ENCODE data around the gene C19orf12. TPM values are rescaled to one million over a fixed set of nuclear protein-coding genes. Genes with fewer than 3 reads are reported as not detected.

Gene C19orf12
- total and polyA plus RNA-seq, 2 of the 4 experiments (the other 2 are of a cell fraction): 16.3 to 24.0 TPM

DNA sequence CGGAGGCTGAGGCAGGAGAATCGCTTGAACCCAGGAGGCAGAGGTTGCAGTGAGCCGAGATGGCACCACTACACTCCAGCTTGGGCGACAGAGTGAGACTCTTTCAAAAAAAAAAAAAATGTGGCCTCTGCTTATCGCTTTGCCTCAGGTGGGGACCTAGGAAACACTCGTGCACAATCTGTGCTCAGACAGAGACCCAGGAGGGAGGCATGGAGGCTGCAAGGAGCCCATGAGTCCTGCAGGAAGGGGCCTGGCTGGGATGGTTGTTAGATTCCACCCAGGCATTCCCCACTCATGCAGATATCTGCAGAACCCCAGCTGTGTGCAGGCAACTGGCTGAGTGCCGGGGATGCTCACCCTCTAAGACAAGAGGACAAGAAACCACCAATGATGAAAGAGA is 43.8 kb upstream of the C19orf12 start:
- CTCF ChIA-PET: no interaction called here
- no TSS peak for BruUV-seq (replicated peaks)

More for the DNA sequence above, 43.8 kb upstream of the C19orf12 start:
- Histone ChIP-seq H3K4me2 (ENCODE audit: low read depth, low read length) (no peak overlapping the region), H3K4me1 (ENCODE audit: control insufficient read depth, insufficient read depth, low read length) (no peaks in the 10 kb centered on the region), H4K20me1 (ENCODE audit: insufficient read depth, low read length) (no peaks in the 10 kb centered on the region), H4K5ac (ENCODE audit: low read depth, low read length) (no peak overlapping the region), H3K9me3 (ENCODE audit: control insufficient read depth, insufficient read depth, low read length) (no peaks in the 10 kb centered on the region), H3K9me1 (ENCODE audit: insufficient read depth, low read length) (no peaks in the 10 kb centered on the region), H2BK120ac (ENCODE audit: low read depth, low read length) (no peak overlapping the region), H3K27me3 (ENCODE audit: control insufficient read depth, insufficient read depth, low read length) (no peaks in the 10 kb centered on the region; the same call in 1 of the 2 replicates), H3K23ac (ENCODE audit: low read depth, low read length) (no peak overlapping the region), H3K36me3 (ENCODE audit: control insufficient read depth, insufficient read depth, low read length) (no peaks in the 10 kb centered on the region), H3K27ac (ENCODE audit: insufficient read depth, low read length) (no peak overlapping the region), H3K4ac (ENCODE audit: low read depth, low read length) (no peak overlapping the region), H3K4me3 (ENCODE audit: insufficient read depth, low read depth, low read length) (no peak overlapping the region), H2BK20ac (ENCODE audit: low read depth, low read length) (no peak overlapping the region), H2BK5ac (ENCODE audit: low read depth, low read length, poor library complexity, severe bottlenecking) (no peak overlapping the region), H3K79me1 (ENCODE audit: low read depth in 1 of 2, low read length in 2 of 2) (no peaks in the 10 kb centered on the region), H2AFZ (replicated peaks; ENCODE audit: low read length, poor library complexity) (no peak overlapping the region), H2AK5ac (ENCODE audit: low read depth, low read length) (no peak overlapping the region), H3K18ac (ENCODE audit: low read depth, low read length) (no peak overlapping the region), H4K91ac (ENCODE audit: insufficient read depth, low read depth, low read length) (no peak overlapping the region), H2BK15ac (ENCODE audit: low read depth, low read length) (no peak overlapping the region), H3K9ac (ENCODE audit: low read depth, low read length) (no peak overlapping the region), H4K8ac (ENCODE audit: low read depth in 2 of 2, low read length in 2 of 2) (no peak overlapping the region), H2AK9ac (replicated peaks; ENCODE audit: low read depth, low read length, poor library complexity) (no peak overlapping the region), H3K56ac (ENCODE audit: extremely low read depth, insufficient read depth, low read length) (no peak overlapping the region), H3K14ac (replicated peaks; ENCODE audit: low read depth, low read length) (no peak overlapping the region)
- TF ChIP-seq, protein P1, sequence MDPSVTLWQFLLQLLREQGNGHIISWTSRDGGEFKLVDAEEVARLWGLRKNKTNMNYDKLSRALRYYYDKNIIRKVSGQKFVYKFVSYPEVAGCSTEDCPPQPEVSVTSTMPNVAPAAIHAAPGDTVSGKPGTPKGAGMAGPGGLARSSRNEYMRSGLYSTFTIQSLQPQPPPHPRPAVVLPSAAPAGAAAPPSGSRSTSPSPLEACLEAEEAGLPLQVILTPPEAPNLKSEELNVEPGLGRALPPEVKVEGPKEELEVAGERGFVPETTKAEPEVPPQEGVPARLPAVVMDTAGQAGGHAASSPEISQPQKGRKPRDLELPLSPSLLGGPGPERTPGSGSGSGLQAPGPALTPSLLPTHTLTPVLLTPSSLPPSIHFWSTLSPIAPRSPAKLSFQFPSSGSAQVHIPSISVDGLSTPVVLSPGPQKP (IDR thresholded peaks at IDR 0.05; ENCODE audit: borderline replicate concordance, low read depth, low read length): no peak
- TF ChIP-seq RFX5 (IDR thresholded peaks at IDR 0.05; ENCODE audit: low read depth, low read length) (no peak), MAFK (IDR thresholded peaks at IDR 0.05; ENCODE audit: low read depth, low read length) (no peak), CHD1 (IDR thresholded peaks at IDR 0.05; ENCODE audit: low read depth, low read length) (no peak), POLR2A (IDR thresholded peaks at IDR 0.05; ENCODE audit: low read depth, low read length) (no peak), MAZ (IDR thresholded peaks at IDR 0.05; ENCODE audit: borderline replicate concordance, low read depth, low read length) (no peak), MXI1 (IDR thresholded peaks at IDR 0.05; ENCODE audit: borderline replicate concordance, low read depth, low read length) (no peak), NFE2L2 (IDR thresholded peaks at IDR 0.05; ENCODE audit: low read depth, low read length) (no peak), RCOR1 (IDR thresholded peaks at IDR 0.05; ENCODE audit: insufficient replicate concordance, low read length) (no peak), FOS (IDR thresholded peaks at IDR 0.05; ENCODE audit: low read depth, low read length) (no peak), CEBPB (IDR thresholded peaks at IDR 0.05; ENCODE audit: low read depth, low read length) (no peak), RAD21 (IDR thresholded peaks at IDR 0.05; ENCODE audit: low read length) (no peak), SMC3 (IDR thresholded peaks at IDR 0.05; ENCODE audit: low read depth, low read length) (no peak), BHLHE40 (IDR thresholded peaks at IDR 0.05; ENCODE audit: low read depth, low read length) (no peak)
- TF ChIP-seq, protein P2, sequence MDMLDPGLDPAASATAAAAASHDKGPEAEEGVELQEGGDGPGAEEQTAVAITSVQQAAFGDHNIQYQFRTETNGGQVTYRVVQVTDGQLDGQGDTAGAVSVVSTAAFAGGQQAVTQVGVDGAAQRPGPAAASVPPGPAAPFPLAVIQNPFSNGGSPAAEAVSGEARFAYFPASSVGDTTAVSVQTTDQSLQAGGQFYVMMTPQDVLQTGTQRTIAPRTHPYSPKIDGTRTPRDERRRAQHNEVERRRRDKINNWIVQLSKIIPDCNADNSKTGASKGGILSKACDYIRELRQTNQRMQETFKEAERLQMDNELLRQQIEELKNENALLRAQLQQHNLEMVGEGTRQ (IDR thresholded peaks at IDR 0.05; ENCODE audit: low read depth, low read length): no peak
- TF ChIP-seq, protein P3, sequence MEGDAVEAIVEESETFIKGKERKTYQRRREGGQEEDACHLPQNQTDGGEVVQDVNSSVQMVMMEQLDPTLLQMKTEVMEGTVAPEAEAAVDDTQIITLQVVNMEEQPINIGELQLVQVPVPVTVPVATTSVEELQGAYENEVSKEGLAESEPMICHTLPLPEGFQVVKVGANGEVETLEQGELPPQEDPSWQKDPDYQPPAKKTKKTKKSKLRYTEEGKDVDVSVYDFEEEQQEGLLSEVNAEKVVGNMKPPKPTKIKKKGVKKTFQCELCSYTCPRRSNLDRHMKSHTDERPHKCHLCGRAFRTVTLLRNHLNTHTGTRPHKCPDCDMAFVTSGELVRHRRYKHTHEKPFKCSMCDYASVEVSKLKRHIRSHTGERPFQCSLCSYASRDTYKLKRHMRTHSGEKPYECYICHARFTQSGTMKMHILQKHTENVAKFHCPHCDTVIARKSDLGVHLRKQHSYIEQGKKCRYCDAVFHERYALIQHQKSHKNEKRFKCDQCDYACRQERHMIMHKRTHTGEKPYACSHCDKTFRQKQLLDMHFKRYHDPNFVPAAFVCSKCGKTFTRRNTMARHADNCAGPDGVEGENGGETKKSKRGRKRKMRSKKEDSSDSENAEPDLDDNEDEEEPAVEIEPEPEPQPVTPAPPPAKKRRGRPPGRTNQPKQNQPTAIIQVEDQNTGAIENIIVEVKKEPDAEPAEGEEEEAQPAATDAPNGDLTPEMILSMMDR (conservative IDR thresholded peaks at IDR 0.05; ENCODE audit: low read depth, low read length): no peak
- in situ Hi-C loops (cut with MboI; ENCODE audit: low sequenced_read_pairs): no loop called here
- ATAC-seq (ENCODE audit: low read depth) (no peak), DNase-seq (no peak)
- dilution Hi-C loops (cut with HindIII; ENCODE audit: low sequenced_read_pairs, unreplicated experiment): no loop called here
- WGBS, 2 experiments (ENCODE audit: extremely low coverage in 2 of 2, insufficient read length in 1 of 2): 53% methylated on average over 3 of the region's 7 CpGs; no CpG with 5 or more reads in 1 of the 2 experiments
- intact Hi-C loops (cut with micrococcal nuclease): no loop called here
- POLR2A ChIA-PET (ENCODE audit: unreplicated experiment): no interaction called here
